ENCODE results near the gene DUSP11.

DNA sequence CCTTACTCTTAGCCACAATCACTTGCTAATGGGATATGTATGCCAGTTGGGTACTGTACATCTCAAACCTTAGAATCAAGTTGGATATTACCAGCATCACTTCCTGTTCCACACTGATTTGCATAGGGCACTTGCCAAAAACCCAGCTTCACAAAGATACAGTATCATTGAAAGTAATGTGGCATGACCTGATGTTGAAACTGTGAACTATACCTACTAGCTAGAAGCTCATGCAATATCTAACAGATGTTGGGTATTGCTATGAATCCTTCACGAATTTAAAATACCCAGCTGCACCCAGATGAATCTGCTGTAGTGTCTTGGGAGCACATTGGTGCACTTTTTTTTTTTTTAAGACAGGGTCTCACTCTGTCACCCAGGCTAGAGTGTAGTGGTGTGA, 42.4 kb upstream of the DUSP11 start:
- TF ChIP-seq, protein P1, sequence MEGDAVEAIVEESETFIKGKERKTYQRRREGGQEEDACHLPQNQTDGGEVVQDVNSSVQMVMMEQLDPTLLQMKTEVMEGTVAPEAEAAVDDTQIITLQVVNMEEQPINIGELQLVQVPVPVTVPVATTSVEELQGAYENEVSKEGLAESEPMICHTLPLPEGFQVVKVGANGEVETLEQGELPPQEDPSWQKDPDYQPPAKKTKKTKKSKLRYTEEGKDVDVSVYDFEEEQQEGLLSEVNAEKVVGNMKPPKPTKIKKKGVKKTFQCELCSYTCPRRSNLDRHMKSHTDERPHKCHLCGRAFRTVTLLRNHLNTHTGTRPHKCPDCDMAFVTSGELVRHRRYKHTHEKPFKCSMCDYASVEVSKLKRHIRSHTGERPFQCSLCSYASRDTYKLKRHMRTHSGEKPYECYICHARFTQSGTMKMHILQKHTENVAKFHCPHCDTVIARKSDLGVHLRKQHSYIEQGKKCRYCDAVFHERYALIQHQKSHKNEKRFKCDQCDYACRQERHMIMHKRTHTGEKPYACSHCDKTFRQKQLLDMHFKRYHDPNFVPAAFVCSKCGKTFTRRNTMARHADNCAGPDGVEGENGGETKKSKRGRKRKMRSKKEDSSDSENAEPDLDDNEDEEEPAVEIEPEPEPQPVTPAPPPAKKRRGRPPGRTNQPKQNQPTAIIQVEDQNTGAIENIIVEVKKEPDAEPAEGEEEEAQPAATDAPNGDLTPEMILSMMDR (IDR thresholded peaks at IDR 0.05) = no peak
- no peak for TF ChIP-seq POLR2A (IDR thresholded peaks at IDR 0.05)
